GM19099 (cell line): ENCODE results near the gene GNPAT.

ENCODE experiments used
- POLR2A ChIP-seq: IDR thresholded peaks from 3 replicates; pipeline ENCODE4 v1.6.1; 2011; ENCODE audit warnings: low read depth; ENCODE audit not compliant: insufficient read length; ENCODE audit errors: extremely low read depth

The GNPAT gene

GRCh38 chr1:231317306-231318014 lies 76.4 kb downstream of the GNPAT start:
- TF ChIP-seq POLR2A, result no peak

DNA sequence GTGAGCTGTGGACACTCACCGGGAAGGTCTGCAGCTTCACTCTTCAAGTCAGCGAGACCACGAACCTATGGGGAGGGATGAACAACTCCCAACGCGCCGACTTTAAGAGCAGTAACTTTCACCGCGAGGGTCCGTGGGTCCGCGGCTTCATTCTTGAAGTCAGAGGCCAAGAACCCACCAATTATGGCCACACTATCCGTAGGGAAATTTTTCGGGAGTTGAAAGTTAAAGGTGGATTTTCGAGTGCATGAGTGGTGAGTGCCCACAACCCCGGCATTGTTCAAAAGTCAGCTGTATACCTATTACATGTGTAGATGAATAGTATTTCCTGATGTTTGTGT lies 77.0 kb downstream of the GNPAT start:
- no peak for TF ChIP-seq POLR2A

DNA sequence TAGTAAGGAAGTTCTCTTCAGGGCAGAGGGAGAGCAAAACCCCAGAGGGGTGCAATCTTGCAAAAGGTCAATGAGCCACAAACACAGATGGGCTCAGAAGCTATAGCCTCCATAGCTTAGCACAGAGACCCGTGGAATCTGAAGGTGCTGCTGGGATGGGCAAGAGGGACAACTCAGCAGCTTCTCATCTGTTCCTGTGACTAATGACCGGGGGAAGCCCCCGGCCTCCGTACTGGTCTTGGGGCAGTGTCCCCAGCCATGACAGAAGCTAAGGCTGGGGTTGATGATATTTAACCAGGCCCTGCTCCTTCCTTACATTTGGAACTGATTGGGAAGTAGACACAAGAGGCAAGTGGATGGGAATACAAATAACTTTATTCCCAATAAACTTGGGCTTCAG lies 77.6 kb downstream of the GNPAT start:
- no peak for TF ChIP-seq POLR2A

- no peak for TF ChIP-seq POLR2A
These were observed 78.1 kb downstream of the GNPAT start for GRCh38 chr1:231319080-231319479.

DNA sequence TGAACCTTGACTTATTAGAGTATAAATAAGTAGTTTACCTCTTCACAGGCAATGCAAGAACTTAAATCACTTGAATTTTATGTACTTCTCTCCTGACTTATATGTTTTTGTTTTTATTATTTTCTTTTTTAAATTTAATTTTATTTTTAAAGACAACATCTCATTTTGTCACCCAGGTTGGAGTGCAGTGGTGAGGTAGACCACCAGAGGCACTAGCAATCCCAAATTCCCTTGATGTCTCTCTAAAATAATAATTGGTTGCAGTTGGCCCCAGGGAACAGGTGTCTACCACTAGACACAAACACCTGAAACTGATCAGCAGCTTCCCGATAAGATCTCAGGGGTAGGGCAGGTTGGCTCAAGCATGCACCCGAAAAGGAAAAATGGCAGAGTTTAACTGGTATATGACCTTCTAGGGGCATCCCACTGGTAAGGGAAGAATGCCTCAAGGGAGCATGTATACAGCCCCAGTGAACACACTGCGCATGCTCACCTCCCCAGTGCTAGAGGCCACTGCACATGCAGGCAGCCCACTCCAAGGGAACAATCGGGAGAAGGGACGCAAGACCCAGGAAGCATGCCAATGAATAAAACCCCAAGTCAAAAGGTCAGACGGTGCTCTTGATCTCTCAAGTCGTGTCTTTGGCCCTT lies 82.0 kb downstream of the GNPAT start:
- TF ChIP-seq POLR2A, result no peak

DNA sequence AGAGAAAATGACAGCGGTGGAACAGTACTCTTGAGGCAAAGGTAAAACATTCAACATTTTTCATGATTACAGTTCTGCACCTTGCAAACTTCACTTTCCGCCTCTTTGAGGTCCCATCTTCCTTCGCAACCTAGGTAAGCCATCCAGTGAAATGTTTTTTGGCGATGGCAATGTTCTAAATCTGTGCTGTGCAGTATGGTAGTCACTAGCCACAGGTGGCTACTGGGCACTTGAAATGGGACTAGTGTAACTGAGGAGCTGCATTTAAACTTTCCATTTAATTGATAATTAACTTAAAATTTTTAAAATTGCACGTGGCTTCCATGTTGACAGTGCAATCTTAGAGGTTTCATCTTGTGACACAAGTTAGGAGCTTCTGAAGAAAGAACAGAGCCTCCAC lies 83.6 kb downstream of the GNPAT start:
- TF ChIP-seq POLR2A, result no peak

GRCh38 chr1:231326248-231326647 lies 85.2 kb downstream of the GNPAT start:
- no peak for TF ChIP-seq POLR2A
